ENCODE measurements around the gene LITAFD.
"Not testable (repeated sequence)": the region's sequence is repeated elsewhere in the genome, so short reads cannot be mapped to it uniquely, and the experiment has no call there.

LITAFD gene

GRCh38 chr16:8872967-8873865 lies 8.9 kb upstream of the LITAFD start:
- WGBS, 2 experiments = 91 to 92% methylated on average over 22 of the region's 22 CpGs
- H3K4me3 ChIP-seq (ENCODE audit: insufficient read depth, low read depth, low read length) = no peak overlapping the region

DNA sequence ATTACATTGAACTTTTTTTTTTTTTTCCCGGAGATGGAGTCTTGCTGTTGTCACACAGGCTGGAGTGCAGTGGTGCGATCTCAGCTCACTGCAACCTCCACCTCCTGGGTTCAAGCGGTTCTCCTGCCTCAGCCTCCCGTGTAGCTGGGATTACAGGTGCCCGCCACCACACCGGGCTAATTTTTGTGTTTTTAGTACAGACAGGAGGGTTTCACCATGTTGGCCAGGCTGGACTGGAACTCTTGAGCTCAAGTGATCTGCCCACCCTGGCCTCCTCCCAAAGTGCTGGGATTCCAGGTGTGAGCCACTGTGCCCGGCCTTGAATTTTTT lies 8.3 kb upstream of the LITAFD start:
- not testable (repeated sequence) for H3K27ac ChIP-seq (ENCODE audit: insufficient read depth, low read depth, low read length, poor library complexity, severe bottlenecking); H3K4me1 ChIP-seq (ENCODE audit: control insufficient read depth, insufficient read depth, low read length); H3K4me3 ChIP-seq (ENCODE audit: insufficient read depth, low read depth, low read length); H3K27me3 ChIP-seq (ENCODE audit: control insufficient read depth, insufficient read depth, low read length, poor library complexity, severe bottlenecking); H3K9me3 ChIP-seq (ENCODE audit: control insufficient read depth, low read length); H3K36me3 ChIP-seq (ENCODE audit: control insufficient read depth, insufficient read depth, low read length)
- WGBS, 2 experiments = 94% methylated on average over 7 of the region's 7 CpGs

More at GRCh38 chr16:8872967-8873865, 8.9 kb upstream of the LITAFD start:
- Histone ChIP-seq H3K27me3 (ENCODE audit: control insufficient read depth, insufficient read depth, low read length, poor library complexity, severe bottlenecking) (no peaks in the 10 kb centered on the region), H3K27ac (ENCODE audit: insufficient read depth, low read depth, low read length, poor library complexity, severe bottlenecking) (no peak overlapping the region), H3K4me1 (ENCODE audit: control insufficient read depth, insufficient read depth, low read length) (peaks cover 4% of the 10 kb centered on the region), H3K9me3 (ENCODE audit: control insufficient read depth, low read length) (no peaks in the 10 kb centered on the region), H3K36me3 (ENCODE audit: control insufficient read depth, insufficient read depth, low read length) (no peaks in the 10 kb centered on the region)

- no peaks in the 10 kb centered on the region for H3K27me3 ChIP-seq (ENCODE audit: control insufficient read depth, insufficient read depth, low read length, poor library complexity, severe bottlenecking)
- H3K27ac ChIP-seq (ENCODE audit: insufficient read depth, low read depth, low read length, poor library complexity, severe bottlenecking) = no peak overlapping the region
- no peaks in the 10 kb centered on the region for H3K9me3 ChIP-seq (ENCODE audit: control insufficient read depth, low read length)
- 90 to 92% methylated on average over 6 of the region's 6 CpGs for WGBS, 2 experiments
- H3K4me3 ChIP-seq (ENCODE audit: insufficient read depth, low read depth, low read length) = no peak overlapping the region
- H3K4me1 ChIP-seq (ENCODE audit: control insufficient read depth, insufficient read depth, low read length) = peaks cover 3% of the 10 kb centered on the region
- no peaks in the 10 kb centered on the region for H3K36me3 ChIP-seq (ENCODE audit: control insufficient read depth, insufficient read depth, low read length)
Measured at GRCh38 chr16:8874388-8874787, 7.8 kb upstream of the LITAFD start.

- not testable (repeated sequence) for H3K4me3 ChIP-seq (ENCODE audit: insufficient read depth, low read depth, low read length); H3K4me1 ChIP-seq (ENCODE audit: control insufficient read depth, insufficient read depth, low read length)
- 80 to 81% methylated on average over 7 of the region's 7 CpGs for WGBS, 2 experiments
Measured at GRCh38 chr16:8875317-8875716, 6.8 kb upstream of the LITAFD start.

GRCh38 chr16:8877894-8878522 lies 4.1 kb upstream of the LITAFD start:
- H3K36me3 ChIP-seq (ENCODE audit: control insufficient read depth, insufficient read depth, low read length) = no peaks in the 10 kb centered on the region
- H3K9me3 ChIP-seq (ENCODE audit: control insufficient read depth, low read length) = no peaks in the 10 kb centered on the region
- H3K27ac ChIP-seq (ENCODE audit: insufficient read depth, low read depth, low read length, poor library complexity, severe bottlenecking) = no peak overlapping the region
- 85 to 90% methylated on average over 7 to 8 of the region's 8 CpGs for WGBS, 2 experiments
- H3K27me3 ChIP-seq (ENCODE audit: control insufficient read depth, insufficient read depth, low read length, poor library complexity, severe bottlenecking) = no peaks in the 10 kb centered on the region
- H3K4me3 ChIP-seq (ENCODE audit: insufficient read depth, low read depth, low read length) = no peak overlapping the region
- no peaks in the 10 kb centered on the region for H3K4me1 ChIP-seq (ENCODE audit: control insufficient read depth, insufficient read depth, low read length)

More at GRCh38 chr16:8875317-8875716, 6.8 kb upstream of the LITAFD start:
- H3K9me3 ChIP-seq (ENCODE audit: control insufficient read depth, low read length); H3K36me3 ChIP-seq (ENCODE audit: control insufficient read depth, insufficient read depth, low read length); H3K27ac ChIP-seq (ENCODE audit: insufficient read depth, low read depth, low read length, poor library complexity, severe bottlenecking); H3K27me3 ChIP-seq (ENCODE audit: control insufficient read depth, insufficient read depth, low read length, poor library complexity, severe bottlenecking): not testable (repeated sequence)

DNA sequence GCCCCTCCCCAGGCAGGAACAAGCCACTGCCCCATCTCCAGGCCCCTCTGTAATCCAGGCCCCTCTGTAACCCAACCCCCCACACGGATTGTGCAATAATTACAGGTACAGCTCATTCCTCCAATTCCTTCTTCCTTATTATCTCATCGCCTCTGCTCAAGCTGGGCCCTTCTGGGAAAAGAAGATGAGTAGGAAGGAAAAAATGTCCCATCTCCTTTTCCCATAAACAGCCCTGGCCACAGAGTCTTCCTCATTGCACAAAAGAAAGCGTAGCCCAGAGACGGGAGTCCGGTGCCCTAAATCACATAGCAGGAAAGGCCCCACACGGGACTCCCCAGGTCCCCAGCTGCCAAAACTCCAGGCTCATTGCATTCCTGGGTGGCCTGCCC lies 3.6 kb upstream of the LITAFD start:
- H3K9me3 ChIP-seq (ENCODE audit: control insufficient read depth, low read length) = no peaks in the 10 kb centered on the region
- H3K27me3 ChIP-seq (ENCODE audit: control insufficient read depth, insufficient read depth, low read length, poor library complexity, severe bottlenecking) = no peaks in the 10 kb centered on the region
- no peak overlapping the region for H3K4me3 ChIP-seq (ENCODE audit: insufficient read depth, low read depth, low read length)
- WGBS, 2 experiments = 73 to 80% methylated on average over 6 of the region's 6 CpGs
- H3K36me3 ChIP-seq (ENCODE audit: control insufficient read depth, insufficient read depth, low read length) = no peaks in the 10 kb centered on the region
- no peak overlapping the region for H3K27ac ChIP-seq (ENCODE audit: insufficient read depth, low read depth, low read length, poor library complexity, severe bottlenecking)
- H3K4me1 ChIP-seq (ENCODE audit: control insufficient read depth, insufficient read depth, low read length) = no peaks in the 10 kb centered on the region

- Histone ChIP-seq H3K36me3 (ENCODE audit: control insufficient read depth, insufficient read depth, low read length) (no peaks in the 10 kb centered on the region), H3K27ac (ENCODE audit: insufficient read depth, low read depth, low read length, poor library complexity, severe bottlenecking) (no peak overlapping the region), H3K9me3 (ENCODE audit: control insufficient read depth, low read length) (no peaks in the 10 kb centered on the region), H3K4me1 (ENCODE audit: control insufficient read depth, insufficient read depth, low read length) (peaks cover 7% of the 10 kb centered on the region), H3K4me3 (ENCODE audit: insufficient read depth, low read depth, low read length) (no peak overlapping the region), H3K27me3 (ENCODE audit: control insufficient read depth, insufficient read depth, low read length, poor library complexity, severe bottlenecking) (no peaks in the 10 kb centered on the region)
- 94 to 95% methylated on average over 8 of the region's 8 CpGs for WGBS, 2 experiments
Measured at GRCh38 chr16:8880839-8881510, 1.2 kb upstream of the LITAFD start.

- Histone ChIP-seq H3K27ac (ENCODE audit: insufficient read depth, low read depth, low read length, poor library complexity, severe bottlenecking) (no peak overlapping the region), H3K27me3 (ENCODE audit: control insufficient read depth, insufficient read depth, low read length, poor library complexity, severe bottlenecking) (no peaks in the 10 kb centered on the region), H3K36me3 (ENCODE audit: control insufficient read depth, insufficient read depth, low read length) (no peaks in the 10 kb centered on the region), H3K4me1 (ENCODE audit: control insufficient read depth, insufficient read depth, low read length) (peaks cover 16% of the 10 kb centered on the region), H3K4me3 (ENCODE audit: insufficient read depth, low read depth, low read length) (no peak overlapping the region), H3K9me3 (ENCODE audit: control insufficient read depth, low read length) (no peaks in the 10 kb centered on the region)
- WGBS, 2 experiments = 91 to 96% methylated on average over 17 of the region's 17 CpGs
Measured at GRCh38 chr16:8882725-8883377, 700 bp downstream of the LITAFD start.

DNA sequence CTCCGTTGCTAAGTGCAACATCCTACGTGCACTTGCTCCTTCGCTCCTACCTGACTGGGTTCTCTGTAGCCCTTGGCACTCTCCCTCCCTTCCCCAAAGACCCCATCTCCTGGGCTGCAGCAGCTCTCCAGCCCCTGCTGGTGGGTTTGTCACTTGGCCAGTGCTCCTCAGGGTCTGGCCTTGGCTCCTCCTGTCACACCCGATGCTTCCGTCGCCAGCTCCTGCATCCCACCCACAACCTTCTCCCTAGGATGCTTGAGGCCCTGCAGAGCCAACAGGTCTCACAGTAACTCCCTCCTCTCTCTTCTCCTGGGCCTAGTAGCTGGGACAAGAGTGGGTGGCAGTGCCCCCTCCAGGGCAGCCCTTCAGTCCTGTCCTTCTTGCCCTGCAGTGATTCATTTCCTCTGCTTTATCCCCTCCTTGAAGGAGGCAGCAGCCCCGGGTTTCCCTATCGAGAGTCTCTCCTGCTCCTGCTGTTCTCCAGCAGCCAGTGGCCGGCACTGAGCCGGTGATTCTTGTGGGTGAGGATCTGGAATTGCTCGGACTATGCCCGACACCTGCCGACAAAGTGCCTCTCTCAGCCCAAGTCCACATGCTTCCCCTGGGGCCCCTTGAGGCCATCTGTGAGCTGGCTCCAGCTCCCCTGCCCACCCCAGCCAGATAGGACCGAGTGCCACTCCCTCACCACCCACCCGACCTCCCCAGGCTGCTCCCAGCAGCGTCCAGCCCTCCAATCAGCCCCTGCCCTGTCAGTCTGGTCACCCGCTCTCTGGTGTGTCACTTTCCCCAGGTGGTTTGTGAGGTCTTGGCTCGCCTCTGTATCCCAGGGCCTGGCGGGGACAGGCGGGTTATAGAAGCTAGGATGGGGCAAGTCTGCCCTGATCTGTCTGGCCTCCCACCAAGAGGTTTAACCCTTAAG lies 3.8 kb downstream of the LITAFD start:
- 40 to 41% methylated on average over 20 of the region's 20 CpGs for WGBS, 2 experiments
- no peaks in the 10 kb centered on the region for H3K9me3 ChIP-seq (ENCODE audit: control insufficient read depth, low read length)
- H3K36me3 ChIP-seq (ENCODE audit: control insufficient read depth, insufficient read depth, low read length) = peaks cover 7% of the 10 kb centered on the region
- no peak overlapping the region for H3K27ac ChIP-seq (ENCODE audit: insufficient read depth, low read depth, low read length, poor library complexity, severe bottlenecking)
- no peak overlapping the region for H3K4me3 ChIP-seq (ENCODE audit: insufficient read depth, low read depth, low read length)
- no peaks in the 10 kb centered on the region for H3K27me3 ChIP-seq (ENCODE audit: control insufficient read depth, insufficient read depth, low read length, poor library complexity, severe bottlenecking)
- peaks cover 16% of the 10 kb centered on the region for H3K4me1 ChIP-seq (ENCODE audit: control insufficient read depth, insufficient read depth, low read length)

Data from ectodermal cell (in vitro differentiated cells).